Transverse colon (tissue), 4 donors: ENCODE results near the gene WRNIP1.

ENCODE experiments used
- EP300 ChIP-seq: sonication (generic); formaldehyde crosslinking; IDR thresholded peaks from one replicate; pipeline ENCODE4 v1.6.1; 2017; ENCODE audit warnings: antibody characterized with exemption, low read depth
- POLR2A ChIP-seq: fragments of 450-650 bp; IDR thresholded peaks from one replicate; pipeline ENCODE4 v1.6.1; 2016; ENCODE audit warnings: antibody characterized with exemption, mild to moderate bottlenecking, moderate library complexity
- POLR2AphosphoS5 ChIP-seq, 3 donors: sonication (generic); formaldehyde crosslinking; IDR thresholded peaks; one replicate each; pipeline ENCODE4 v1.6.1; 2016; ENCODE audit warnings: antibody characterized with exemption in 3 of 3
- TF ChIP-seq, protein P1 (sequence below), 5 experiments: fragments of 200-600 bp in 3 of 5; fragments of 450-650 bp in 2 of 5; sonication (generic) in 3 of 5; IDR thresholded peaks; 1 replicate in 2 of 5; 2 replicates in 3 of 5; pipeline ENCODE4 v1.5.1; 2016 to 2017; ENCODE audit warnings: antibody characterized with exemption in 5 of 5, inconsistent platforms in 3 of 5, mild to moderate bottlenecking in 2 of 5, moderate library complexity in 1 of 5

DNA sequence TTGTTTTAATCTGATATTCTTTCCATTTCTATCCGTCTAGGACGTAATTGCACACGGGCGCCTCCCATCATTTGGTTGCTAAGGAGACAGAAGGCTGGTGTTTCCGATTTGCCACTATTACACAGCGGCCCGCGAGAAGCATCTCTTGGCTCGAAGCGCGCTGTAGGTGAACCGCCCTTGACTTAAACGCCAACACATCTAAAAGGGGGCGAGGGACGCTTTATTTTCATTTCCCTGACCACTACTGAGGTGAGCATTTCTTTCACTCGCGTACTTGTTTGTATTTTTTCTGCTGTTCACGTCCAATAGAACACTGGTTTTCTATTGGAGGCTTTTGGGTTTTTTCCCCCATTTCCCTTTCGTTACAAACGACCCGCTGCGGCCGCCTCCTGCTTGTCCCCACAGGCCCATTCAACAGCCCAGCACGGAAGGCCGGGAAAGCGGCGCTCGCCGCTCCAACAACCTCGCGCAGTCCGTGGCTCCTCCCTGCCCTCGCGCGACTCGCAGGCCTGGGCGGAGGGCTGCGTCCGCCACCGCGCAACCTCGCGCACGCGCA lies 505 bp upstream of the WRNIP1 start:
- TF ChIP-seq, protein P1, sequence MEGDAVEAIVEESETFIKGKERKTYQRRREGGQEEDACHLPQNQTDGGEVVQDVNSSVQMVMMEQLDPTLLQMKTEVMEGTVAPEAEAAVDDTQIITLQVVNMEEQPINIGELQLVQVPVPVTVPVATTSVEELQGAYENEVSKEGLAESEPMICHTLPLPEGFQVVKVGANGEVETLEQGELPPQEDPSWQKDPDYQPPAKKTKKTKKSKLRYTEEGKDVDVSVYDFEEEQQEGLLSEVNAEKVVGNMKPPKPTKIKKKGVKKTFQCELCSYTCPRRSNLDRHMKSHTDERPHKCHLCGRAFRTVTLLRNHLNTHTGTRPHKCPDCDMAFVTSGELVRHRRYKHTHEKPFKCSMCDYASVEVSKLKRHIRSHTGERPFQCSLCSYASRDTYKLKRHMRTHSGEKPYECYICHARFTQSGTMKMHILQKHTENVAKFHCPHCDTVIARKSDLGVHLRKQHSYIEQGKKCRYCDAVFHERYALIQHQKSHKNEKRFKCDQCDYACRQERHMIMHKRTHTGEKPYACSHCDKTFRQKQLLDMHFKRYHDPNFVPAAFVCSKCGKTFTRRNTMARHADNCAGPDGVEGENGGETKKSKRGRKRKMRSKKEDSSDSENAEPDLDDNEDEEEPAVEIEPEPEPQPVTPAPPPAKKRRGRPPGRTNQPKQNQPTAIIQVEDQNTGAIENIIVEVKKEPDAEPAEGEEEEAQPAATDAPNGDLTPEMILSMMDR (IDR thresholded peaks at IDR 0.05) = no peak
- TF ChIP-seq EP300 = no peak
- peak in 2 of 3 donors; percentile 2 to 11 for TF ChIP-seq POLR2AphosphoS5 (IDR thresholded peaks at IDR 0.05)
- no peak for TF ChIP-seq POLR2A
